MG63 (cell line): Measurements from ENCODE around the gene KPNA4. TPM values are rescaled to one million over a fixed set of nuclear protein-coding genes. Genes with fewer than 3 reads are reported as not detected.
"Not testable (repeated sequence)": the region's sequence is repeated elsewhere in the genome, so short reads cannot be mapped to it uniquely, and the experiment has no call there.

Experiments used
- DNase-seq: peaks from one replicate; pipeline ENCODE4 v3.0.0-alpha.2; 2020
- H3K27me3 ChIP-seq: fragments of 250-450 bp; sonication (Bioruptor Pico); 2 replicates; pipeline ENCODE4 v1.5.1; 2020; ENCODE audit warnings: mild to moderate bottlenecking, moderate library complexity
- H3K36me3 ChIP-seq: fragments of 250-450 bp; sonication (Bioruptor Pico); 2 replicates; pipeline ENCODE4 v1.5.1; 2020; ENCODE audit warnings: mild to moderate bottlenecking, moderate library complexity
- H3K4me3 ChIP-seq: fragments of 250-450 bp; sonication (Bioruptor Pico); 2 replicates; pipeline ENCODE4 v1.5.1; 2020; ENCODE audit warnings: mild to moderate bottlenecking, moderate library complexity
- H3K9me3 ChIP-seq: fragments of 250-450 bp; sonication (Bioruptor Pico); 2 replicates; pipeline ENCODE4 v1.5.1; 2020; ENCODE audit warnings: mild to moderate bottlenecking, moderate library complexity
- total RNA-seq: library from RNA; depleted of rRNA; stranded (reverse); fragments of >200 nt; shearing (Covaris generic); gene quantifications from 2 replicates; pipeline ENCODE4 v1.2.3, GENCODE V29; 2014; ENCODE audit warnings: low replicate concordance

The KPNA4 gene
- total RNA-seq, 1 experiment from 2014 or later = 32.3 TPM

DNA sequence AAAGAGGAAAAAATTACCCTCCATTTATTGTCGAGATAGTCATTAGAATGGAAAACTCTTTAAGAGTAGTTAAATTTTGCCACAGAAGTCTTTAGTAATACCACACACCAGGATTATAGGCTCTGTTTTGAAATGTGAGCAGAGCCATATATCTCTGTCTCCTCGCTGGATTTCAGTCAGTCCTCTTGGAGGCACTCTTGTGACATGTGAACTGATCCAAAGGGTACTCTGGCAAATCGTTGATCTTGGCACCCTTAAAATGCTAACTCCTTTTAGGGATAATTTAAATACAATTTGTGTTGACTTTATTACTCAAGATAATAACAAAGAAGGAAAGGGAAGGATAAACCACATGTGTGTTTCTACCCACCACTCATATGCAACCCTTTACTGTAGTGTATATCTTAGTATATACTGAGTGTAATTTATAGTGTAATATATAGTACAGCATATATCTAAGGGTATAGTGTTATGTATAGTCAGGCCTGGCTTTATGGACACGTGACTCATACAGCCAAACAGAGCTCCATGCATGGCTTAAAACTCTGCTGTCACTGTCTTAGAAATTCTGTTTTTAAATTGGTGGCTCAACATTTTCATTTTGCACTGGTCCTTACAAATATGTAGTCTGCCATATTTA is 12.3 kb upstream of the KPNA4 start:
- no peak for DNase-seq
- no peaks in the 10 kb centered on the region for H3K36me3 ChIP-seq
- H3K9me3 ChIP-seq = no peaks in the 10 kb centered on the region
- H3K27me3 ChIP-seq = no peaks in the 10 kb centered on the region
- H3K4me3 ChIP-seq = no peak overlapping the region

DNA sequence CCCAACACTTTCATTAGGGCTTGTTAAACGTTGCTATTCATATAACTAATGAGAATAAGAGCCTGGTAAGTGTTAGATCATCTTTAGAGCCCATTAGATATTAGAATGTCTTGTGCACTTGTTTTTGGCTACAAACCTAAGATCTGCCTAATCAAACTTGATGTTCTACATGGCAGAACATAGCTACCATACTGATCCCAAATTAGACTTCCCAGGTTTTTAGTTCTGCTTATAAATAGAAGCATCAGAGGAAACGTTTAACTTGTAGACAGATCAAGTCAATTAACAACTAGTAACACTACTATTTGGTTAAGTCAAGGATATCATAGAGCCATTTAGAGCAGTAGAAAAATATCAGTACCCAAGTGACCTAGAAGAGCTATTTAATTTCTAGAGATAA is 11.7 kb upstream of the KPNA4 start:
- no peak for DNase-seq
- Histone ChIP-seq H3K27me3 (no peaks in the 10 kb centered on the region), H3K36me3 (no peaks in the 10 kb centered on the region), H3K4me3 (no peak overlapping the region), H3K9me3 (no peaks in the 10 kb centered on the region)

DNA sequence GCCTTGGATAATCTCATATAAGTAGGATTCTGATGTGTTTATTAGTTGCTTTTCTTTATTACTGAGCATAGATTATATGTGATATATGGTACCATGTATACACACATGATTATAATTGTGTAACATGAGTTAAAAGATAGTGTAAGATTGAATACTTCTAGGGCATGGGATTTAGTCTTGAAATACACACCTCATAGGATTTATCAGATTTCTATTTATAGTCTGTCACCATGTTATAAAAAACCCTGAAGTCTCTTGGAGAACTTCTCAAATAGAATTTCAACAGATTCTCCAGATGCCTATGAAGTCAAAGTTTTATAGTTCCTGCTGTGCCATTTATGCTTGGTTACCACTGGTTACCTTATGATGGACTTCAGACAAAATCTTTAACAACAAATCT is 11.2 kb upstream of the KPNA4 start:
- H3K4me3 ChIP-seq = no peak overlapping the region
- no peaks in the 10 kb centered on the region for H3K27me3 ChIP-seq
- H3K9me3 ChIP-seq = no peaks in the 10 kb centered on the region
- DNase-seq = no peak
- H3K36me3 ChIP-seq = no peaks in the 10 kb centered on the region

DNA sequence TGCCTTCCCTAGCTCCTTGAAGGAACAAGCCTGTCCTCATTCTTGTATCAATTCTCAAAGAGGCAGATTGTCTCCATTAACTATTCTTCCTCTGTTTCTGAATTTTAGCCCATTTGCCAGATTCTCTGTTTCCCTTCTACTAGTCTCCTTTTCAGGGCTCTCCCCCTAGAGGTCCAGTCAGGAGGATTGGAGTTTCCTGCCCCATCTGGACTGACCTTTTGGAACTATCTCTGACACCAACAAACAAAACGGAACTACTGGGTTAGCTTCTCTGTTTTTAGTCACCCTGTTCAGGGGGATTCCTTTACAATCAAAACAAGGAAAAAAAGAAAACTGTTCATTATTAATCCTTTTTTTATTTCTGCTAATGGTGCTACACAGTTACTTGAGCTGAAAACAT is 10.2 kb upstream of the KPNA4 start:
- no peaks in the 10 kb centered on the region for H3K9me3 ChIP-seq
- no peaks in the 10 kb centered on the region for H3K27me3 ChIP-seq
- H3K4me3 ChIP-seq = no peak overlapping the region
- DNase-seq = no peak
- H3K36me3 ChIP-seq = no peaks in the 10 kb centered on the region

DNA sequence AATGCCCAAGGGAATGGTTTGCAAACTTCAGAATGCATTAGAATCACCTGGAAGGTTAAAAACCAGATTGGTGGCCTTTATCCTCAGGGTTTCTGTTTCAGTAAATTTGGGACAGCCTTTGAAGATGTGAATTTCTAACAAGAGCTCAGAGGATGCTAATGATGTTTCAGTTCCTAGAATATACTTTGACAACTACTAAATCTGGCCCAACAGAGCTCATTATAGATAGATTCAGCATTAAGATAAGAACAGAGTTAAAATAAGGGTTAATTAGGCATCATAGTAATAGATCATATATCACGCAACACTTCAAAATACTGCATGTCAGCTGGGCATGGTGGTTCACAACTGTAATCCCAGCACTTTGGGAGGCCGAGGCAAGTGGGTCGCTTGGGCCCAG is 9.3 kb upstream of the KPNA4 start:
- H3K9me3 ChIP-seq = no peaks in the 10 kb centered on the region
- H3K27me3 ChIP-seq = no peaks in the 10 kb centered on the region
- no peaks in the 10 kb centered on the region for H3K36me3 ChIP-seq
- no peak for DNase-seq
- H3K4me3 ChIP-seq = no peak overlapping the region

DNA sequence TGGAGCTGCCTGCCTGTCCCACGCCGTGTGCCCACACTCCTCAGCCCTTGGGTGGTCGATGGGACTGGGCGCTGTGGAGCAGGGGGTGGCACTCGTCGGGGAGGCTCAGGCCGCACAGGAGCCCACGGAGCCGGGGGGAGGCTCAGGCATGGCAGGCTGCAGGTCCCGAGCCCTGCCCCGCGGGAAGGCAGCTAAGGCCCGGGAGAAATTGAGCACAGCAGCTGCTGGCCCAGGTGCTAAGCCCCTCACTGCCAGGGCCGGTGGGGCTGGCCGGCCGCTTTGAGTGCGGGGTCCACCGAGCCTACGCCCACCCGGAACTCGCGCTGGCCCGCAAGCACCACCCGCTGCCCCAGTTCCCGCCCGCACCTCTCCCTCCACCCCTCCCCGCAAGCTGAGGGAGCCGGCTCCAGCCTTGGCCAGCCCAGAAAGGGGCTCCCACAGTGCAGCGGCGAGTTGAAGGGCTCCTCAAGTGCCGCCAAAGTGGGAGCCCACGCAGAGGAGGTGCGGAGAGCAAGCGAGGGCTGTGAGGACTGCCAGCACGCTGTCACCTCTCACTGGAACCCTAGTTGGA is 8.7 kb upstream of the KPNA4 start:
- not testable (repeated sequence) for H3K9me3 ChIP-seq, H3K36me3 ChIP-seq, H3K4me3 ChIP-seq, H3K27me3 ChIP-seq, DNase-seq

DNA sequence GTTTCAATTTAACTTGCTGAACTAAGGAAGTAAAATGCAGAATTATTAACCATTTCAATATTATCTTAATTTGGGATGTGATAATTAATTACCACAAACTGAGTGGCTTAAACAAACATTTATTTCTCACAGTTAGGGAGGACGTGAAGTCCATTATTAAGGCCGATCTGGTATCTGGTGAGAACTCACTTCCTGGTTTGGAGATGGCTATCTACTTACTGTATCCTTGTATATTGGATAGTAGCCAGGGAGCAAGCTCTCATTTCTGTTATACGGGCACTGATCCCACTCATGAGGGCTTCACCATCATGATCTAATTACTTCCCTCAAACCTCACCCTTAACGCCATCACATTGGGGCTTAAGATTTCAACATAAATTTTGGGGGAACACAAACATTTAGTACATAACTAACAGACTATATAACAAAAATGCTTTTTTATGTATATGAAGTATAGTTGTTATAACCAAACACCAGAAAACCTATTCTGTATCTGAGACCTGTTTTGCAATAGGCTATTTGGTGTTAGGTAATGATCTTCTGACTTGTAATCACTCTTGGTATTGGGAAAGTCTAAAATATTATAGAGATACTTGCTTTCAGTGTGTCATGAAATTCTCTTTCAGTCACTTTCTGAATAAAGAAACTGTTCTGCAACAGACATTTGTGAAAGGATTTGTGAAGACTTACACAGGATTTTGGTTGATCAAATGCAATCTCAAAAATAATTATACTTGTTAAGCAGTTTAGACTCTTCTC is 4.7 kb upstream of the KPNA4 start:
- H3K27me3 ChIP-seq = no peaks in the 10 kb centered on the region
- H3K9me3 ChIP-seq = no peaks in the 10 kb centered on the region
- H3K4me3 ChIP-seq = no peak overlapping the region
- no peak for DNase-seq
- H3K36me3 ChIP-seq = no peaks in the 10 kb centered on the region; the same call in 1 of the 2 replicates

DNA sequence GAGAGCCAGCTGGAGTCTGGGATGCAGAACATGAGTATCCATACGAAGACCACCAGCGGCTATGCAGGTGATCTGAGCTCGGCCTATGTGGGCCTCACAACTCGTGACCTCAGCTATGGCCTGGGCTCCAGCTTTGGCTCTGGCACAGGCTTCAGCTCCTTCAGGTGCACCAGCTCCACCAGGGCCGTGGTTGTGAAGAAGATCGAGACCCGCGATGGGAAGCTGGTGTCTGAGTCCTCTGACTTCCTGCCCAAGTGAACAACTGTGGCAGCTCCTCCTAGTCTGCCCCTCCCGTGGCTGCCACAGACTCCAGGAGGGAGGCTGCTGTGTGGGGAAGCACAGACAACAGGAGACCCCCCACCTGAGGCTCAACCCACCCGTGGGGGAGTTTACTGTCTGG is 3.6 kb upstream of the KPNA4 start:
- no peak for DNase-seq
- Histone ChIP-seq H3K9me3 (no peaks in the 10 kb centered on the region), H3K27me3 (no peaks in the 10 kb centered on the region), H3K4me3 (no peak overlapping the region), H3K36me3 (no peaks in the 10 kb centered on the region; the same call in 1 of the 2 replicates)

DNA sequence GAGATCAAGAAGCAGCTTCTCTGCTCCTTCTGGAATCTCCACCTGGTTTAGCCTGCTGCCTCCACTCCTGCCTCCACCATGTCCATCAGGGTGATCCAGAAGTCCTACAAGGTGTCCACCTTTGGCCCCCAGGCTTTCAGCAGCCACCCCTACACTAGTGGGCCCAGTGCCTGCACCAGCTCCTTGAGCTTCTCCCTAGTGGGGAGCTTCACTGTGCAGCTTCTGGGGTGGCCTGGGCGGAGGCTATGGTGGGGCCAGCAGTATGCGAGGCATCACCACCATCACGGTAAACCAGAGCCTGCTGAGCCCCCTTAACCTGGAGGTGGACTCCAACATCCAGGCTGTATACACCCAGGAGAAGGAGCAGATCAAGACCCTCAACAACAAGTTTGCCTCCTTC is 2.4 kb upstream of the KPNA4 start:
- Histone ChIP-seq H3K4me3 (no peak overlapping the region), H3K36me3 (peaks cover 12% of the 10 kb centered on the region)

DNA sequence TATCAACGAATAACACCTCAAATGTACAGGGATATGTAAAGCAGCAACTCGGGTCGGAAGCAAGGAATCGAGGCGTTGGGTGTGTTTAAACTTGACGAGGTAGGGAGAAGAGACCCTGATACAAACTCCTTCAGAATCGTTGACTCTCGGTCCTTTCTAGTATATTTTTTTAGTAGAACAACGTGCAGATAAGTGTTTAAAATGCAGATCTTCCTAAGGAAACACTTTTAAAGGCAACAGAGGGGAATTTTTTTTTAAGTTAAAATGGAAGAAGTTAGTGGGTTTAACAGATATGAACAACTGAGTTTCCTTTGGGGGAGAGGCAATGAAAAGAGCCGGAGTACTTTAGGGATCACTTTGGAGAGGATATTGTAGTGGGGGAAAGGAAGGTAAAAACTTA is 1.1 kb upstream of the KPNA4 start:
- Histone ChIP-seq H3K27me3 (no peaks in the 10 kb centered on the region), H3K4me3 (peak overlapping the region; percentile 67), H3K36me3 (peaks cover 23% of the 10 kb centered on the region), H3K9me3 (no peaks in the 10 kb centered on the region)
- DNase-seq = no peak

More for the DNA sequence above, 2.4 kb upstream of the KPNA4 start:
- Histone ChIP-seq H3K27me3 (no peaks in the 10 kb centered on the region), H3K9me3 (no peaks in the 10 kb centered on the region)
- no peak for DNase-seq

DNA sequence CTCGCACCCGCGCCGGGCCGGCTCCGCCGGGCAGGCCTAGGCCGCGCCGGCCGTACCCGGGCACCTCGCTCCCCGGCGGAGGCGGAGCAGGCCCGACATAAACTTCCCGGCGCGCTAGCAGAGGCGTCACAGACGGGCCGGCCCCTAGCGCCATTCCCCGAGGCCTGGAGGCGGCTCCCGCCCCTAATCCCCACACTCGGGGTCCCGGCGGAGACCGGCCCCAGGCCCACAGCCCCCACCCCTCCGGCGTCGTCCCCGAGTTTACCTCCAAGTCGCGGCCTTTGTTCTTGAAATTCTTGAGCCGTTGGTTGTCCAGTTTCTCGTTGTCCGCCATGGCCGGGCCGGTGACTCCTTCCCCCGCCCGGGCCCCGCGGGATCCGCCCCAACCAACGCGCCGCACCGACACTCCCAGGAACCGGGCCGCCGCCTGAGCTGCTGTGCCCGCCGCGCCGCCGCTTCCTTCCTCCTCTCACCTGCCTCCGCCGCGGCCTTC is 376 bp downstream of the KPNA4 start:
- peak; percentile 74 for DNase-seq
- H3K4me3 ChIP-seq = peak overlapping the region; percentile 67
- H3K36me3 ChIP-seq = peaks cover 24% of the 10 kb centered on the region
- no peaks in the 10 kb centered on the region for H3K9me3 ChIP-seq
- no peaks in the 10 kb centered on the region for H3K27me3 ChIP-seq

DNA sequence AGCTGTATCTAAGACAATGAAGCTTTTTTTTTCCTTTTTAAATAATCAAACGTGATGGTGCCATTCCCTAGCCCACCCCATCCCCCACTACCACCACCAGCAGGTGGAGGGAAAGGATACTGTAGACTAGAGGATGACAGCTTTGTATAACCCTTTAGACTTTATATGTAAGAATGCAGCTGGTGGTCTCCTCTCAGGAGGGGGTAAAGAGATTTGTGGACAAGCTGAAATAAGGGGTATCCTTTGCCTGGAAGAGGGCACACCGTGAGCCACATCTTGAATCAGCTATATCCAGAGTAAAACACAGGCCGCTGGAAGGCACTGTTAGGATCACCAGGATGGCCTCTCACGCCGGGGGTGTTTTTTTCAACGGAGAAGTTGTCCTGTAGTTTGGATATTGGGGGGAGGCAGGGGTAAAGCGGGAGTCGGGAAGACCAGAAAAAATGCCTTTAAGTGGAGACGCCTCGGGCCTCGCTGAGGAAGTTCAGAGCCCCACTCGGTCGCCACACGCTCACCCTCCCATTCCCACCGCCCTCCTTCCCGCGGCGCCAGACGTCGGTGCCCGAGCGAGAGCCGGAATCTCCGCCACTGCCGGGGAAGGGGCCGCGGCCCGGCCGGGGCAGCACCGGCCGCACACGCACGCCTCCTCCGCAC is 986 bp downstream of the KPNA4 start:
- Histone ChIP-seq H3K36me3 (peaks cover 29% of the 10 kb centered on the region), H3K4me3 (peak overlapping the region; percentile 67), H3K9me3 (no peaks in the 10 kb centered on the region), H3K27me3 (no peaks in the 10 kb centered on the region)
- peak; percentile 31 for DNase-seq

DNA sequence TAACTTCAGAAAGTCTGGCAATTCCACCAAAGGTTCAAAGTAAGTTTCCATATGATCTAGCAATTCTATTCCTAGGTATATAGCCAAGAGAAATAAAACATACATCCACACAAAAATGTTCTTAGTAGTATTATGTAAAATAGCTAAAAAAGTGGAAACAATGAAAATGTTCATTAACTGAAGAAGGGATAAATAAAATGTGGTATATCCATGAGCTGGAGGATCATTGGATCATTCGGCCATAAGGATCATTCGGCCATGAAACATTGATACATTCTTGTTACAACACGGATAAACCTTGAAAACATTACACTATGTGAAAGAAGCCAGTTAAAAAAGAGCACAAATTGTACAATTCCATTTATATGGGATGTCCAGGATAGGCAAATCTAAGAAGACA is 2.4 kb downstream of the KPNA4 start:
- Histone ChIP-seq H3K36me3 (peaks cover 37% of the 10 kb centered on the region), H3K27me3 (no peaks in the 10 kb centered on the region), H3K9me3 (no peaks in the 10 kb centered on the region), H3K4me3 (peak overlapping the region; percentile 67)
- DNase-seq = no peak

DNA sequence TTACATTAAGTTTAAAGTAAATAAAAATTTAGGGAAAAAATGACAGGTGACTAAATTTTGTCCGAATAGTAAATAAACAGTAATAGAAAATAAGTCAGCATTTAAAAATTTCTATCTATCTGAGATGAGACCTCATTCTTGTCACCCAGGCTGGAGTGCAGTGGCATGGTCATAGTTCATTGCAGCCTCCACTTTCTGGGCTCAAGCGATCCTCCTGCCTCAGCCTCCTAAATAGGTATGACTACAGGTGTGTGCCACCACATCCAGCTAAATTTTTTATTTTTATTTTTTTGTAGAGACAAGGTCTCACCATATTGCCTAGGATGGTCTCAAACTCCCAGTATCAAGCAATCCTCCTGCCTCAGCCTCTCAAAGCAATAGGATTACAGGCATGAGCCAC is 7.8 kb downstream of the KPNA4 start:
- no peak overlapping the region for H3K4me3 ChIP-seq
- DNase-seq = no peak
- peaks cover 48% of the 10 kb centered on the region for H3K36me3 ChIP-seq
- H3K27me3 ChIP-seq = no peaks in the 10 kb centered on the region
- H3K9me3 ChIP-seq = 0 out of 2 replicates have a peak, but pooled peaks cover under 1% of the 10 kb centered on the region

DNA sequence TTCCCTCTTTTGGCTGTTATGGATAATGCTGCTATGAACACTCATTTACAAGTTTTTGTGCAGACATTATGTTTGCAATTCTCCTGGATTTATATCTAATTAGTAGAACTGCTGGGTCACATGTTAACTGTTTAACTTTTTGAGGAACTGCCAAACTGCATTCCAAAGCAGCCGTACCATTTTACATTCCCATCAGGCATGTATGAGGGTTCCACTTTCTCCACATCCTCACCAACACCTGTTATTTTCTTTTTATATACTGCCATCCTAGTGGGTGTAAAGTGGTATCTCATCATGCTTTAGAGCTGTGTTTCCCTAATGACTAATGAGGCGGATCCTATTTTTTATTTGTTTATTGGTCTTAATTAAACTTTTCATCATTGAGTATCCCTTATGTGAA is 9.2 kb downstream of the KPNA4 start:
- DNase-seq = no peak
- Histone ChIP-seq H3K36me3 (peaks cover 50% of the 10 kb centered on the region), H3K9me3 (peaks cover 7% of the 10 kb centered on the region), H3K27me3 (no peaks in the 10 kb centered on the region), H3K4me3 (no peak overlapping the region)

DNA sequence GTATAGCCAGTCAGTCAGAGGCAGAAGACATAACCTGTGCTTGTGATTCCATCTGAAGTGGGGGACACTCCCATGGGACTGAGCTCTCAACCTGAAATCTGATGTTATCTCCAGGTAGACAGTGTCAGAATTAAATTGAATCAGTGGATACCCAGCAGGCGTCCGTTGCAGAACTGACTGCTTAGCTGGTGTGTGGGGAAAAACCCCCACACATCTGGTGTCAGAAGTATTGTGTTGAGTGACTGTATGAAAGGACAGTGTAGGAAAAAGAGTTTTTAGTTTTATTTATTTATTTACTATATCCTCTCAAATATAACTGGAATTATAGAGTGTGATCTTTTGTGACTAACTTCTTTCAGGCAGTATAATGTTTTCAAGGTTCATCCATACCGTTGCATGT is 10.4 kb downstream of the KPNA4 start:
- Histone ChIP-seq H3K36me3 (peaks cover 61% of the 10 kb centered on the region), H3K4me3 (no peak overlapping the region), H3K27me3 (no peaks in the 10 kb centered on the region), H3K9me3 (peaks cover 18% of the 10 kb centered on the region)
- no peak for DNase-seq

DNA sequence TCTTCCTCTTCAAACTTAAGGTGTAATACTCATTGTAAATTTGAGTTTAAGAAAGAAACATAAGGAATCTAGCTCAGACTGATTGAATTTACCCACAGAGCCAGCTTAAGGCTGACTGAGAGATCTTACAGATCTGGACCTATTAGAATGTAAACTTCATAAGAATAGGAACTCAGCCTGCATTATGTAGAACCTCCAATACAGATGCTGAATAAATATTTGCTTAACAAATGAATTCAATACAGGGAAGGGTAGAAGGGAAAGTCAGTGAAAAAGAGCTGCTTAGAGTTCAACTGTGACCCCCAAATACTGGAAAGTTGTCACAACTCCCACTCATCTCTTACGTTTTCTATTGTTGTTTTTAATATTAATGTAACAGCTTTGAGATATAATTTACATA is 11.5 kb downstream of the KPNA4 start:
- H3K4me3 ChIP-seq = no peak overlapping the region
- H3K27me3 ChIP-seq = no peaks in the 10 kb centered on the region
- H3K36me3 ChIP-seq = peaks cover 62% of the 10 kb centered on the region
- no peak for DNase-seq
- H3K9me3 ChIP-seq = peaks cover 24% of the 10 kb centered on the region
